H1 (cell line): ENCODE results near the gene DLL1. TPM values are rescaled to one million over a fixed set of nuclear protein-coding genes. Genes with fewer than 3 reads are reported as not detected.

Source experiments
- CTCF ChIA-PET: fragments of 300-600 bp; sonication (Branson Sonifier 250); formaldehyde crosslinking; loops from one replicate; lab custom pipeline; 2021; ENCODE audit not compliant: partially characterized antibody; lab: Charles Lee
- POLR2A ChIA-PET: fragments of 300-600 bp; sonication (Branson Sonifier 250); formaldehyde crosslinking; loops from one replicate; lab custom pipeline; 2021; ENCODE audit warnings: inconsistent platforms; ENCODE audit not compliant: partially characterized antibody; lab: Charles Lee
- DNase-seq, 2 experiments: peaks; one replicate each; pipeline versions ENCODE4 v3.0.0 to v3.0.0-alpha.2; 2010 to 2022; ENCODE audit warnings: low spot score in 2 of 2, low read depth in 1 of 2, mixed read lengths in 1 of 2
- FAIRE-seq: peaks from 2 replicates; lab custom pipeline; 2011; peaks lifted over from hg19 to GRCh38; lab: Jason Lieb, UNC
- H2AFZ ChIP-seq: 2 replicates; pipeline ENCODE4 v1.8.1; 2012; ENCODE audit warnings: low read length, inconsistent platforms
- H2AK5ac ChIP-seq: 2 replicates; pipeline ENCODE4 v1.6.1; 2013; ENCODE audit warnings: low read depth, low read length
- H2BK120ac ChIP-seq: replicated peaks from 2 replicates; pipeline ENCODE3; 2013; ENCODE audit warnings: low read depth, low read length, inconsistent platforms
- H2BK12ac ChIP-seq: 2 replicates; pipeline ENCODE4 v1.6.1; 2013; ENCODE audit warnings: low read depth, low read length
- H2BK15ac ChIP-seq: 2 replicates; pipeline ENCODE4 v1.6.1; 2013; ENCODE audit warnings: low read length
- H2BK20ac ChIP-seq: 2 replicates; pipeline ENCODE4 v1.6.1; 2013; ENCODE audit warnings: low read length
- H2BK5ac ChIP-seq: 2 replicates; pipeline ENCODE4 v1.6.1; 2013; ENCODE audit warnings: low read depth, low read length
- H3K14ac ChIP-seq: 2 replicates; pipeline ENCODE4 v1.6.1; 2013; ENCODE audit warnings: inconsistent platforms; ENCODE audit not compliant: insufficient read length
- H3K18ac ChIP-seq: 2 replicates; pipeline ENCODE4 v1.6.1; 2013; ENCODE audit warnings: low read length; ENCODE audit errors: extremely low read depth
- H3K23ac ChIP-seq: 2 replicates; pipeline ENCODE4 v1.6.1; 2013; ENCODE audit warnings: inconsistent platforms; ENCODE audit not compliant: insufficient read length
- H3K23me2 ChIP-seq: 2 replicates; pipeline ENCODE4 v1.6.1; 2013; ENCODE audit warnings: low read depth, low read length
- H3K27ac ChIP-seq: 2 replicates; pipeline ENCODE4 v1.6.1; 2011; ENCODE audit warnings: low read depth, low read length, inconsistent platforms
- H3K27me3 ChIP-seq, 4 experiments: replicated peaks in 1 of 4; 1 replicate in 1 of 4; 2 replicates in 3 of 4; pipeline versions ENCODE4 v1.6.1 to v1.8.1; 2011 to 2013; ENCODE audit warnings: low read length in 3 of 4, mild to moderate bottlenecking in 3 of 4, inconsistent platforms in 2 of 4, mixed read lengths in 2 of 4, moderate library complexity in 1 of 4; ENCODE audit not compliant: control insufficient read depth in 3 of 4, insufficient read depth in 3 of 4; ENCODE audit errors: extremely low read depth in 1 of 4
- H3K36me3 ChIP-seq, 4 experiments: 2 replicates each; pipeline versions ENCODE4 v1.6.1 to v1.8.1; 2011 to 2013; ENCODE audit warnings: mild to moderate bottlenecking in 4 of 4, low read length in 3 of 4, moderate library complexity in 2 of 4, control low read depth in 1 of 4, inconsistent platforms in 1 of 4; ENCODE audit not compliant: insufficient read depth in 4 of 4, control insufficient read depth in 2 of 4
- H3K4ac ChIP-seq: replicated peaks from 2 replicates; pipeline ENCODE3; 2013; ENCODE audit warnings: low read length, low read depth, mixed read lengths, inconsistent platforms; ENCODE audit not compliant: insufficient read length
- H3K4me1 ChIP-seq, 4 experiments: replicated peaks in 1 of 4; 1 replicate in 1 of 4; 2 replicates in 3 of 4; pipeline versions ENCODE4 v1.6.1 to v1.8.1; 2011 to 2013; ENCODE audit warnings: low read length in 3 of 4, inconsistent platforms in 2 of 4, mixed read lengths in 1 of 4; ENCODE audit not compliant: insufficient read depth in 4 of 4, control insufficient read depth in 3 of 4
- H3K4me2 ChIP-seq, 2 experiments: 2 replicates each; pipeline versions ENCODE4 v1.6.1 to v1.8.1; 2011 to 2013; ENCODE audit warnings: low read depth in 2 of 2, low read length in 2 of 2, control low read depth in 1 of 2, inconsistent platforms in 1 of 2, mild to moderate bottlenecking in 1 of 2; ENCODE audit not compliant: insufficient read depth in 1 of 2
- H3K4me3 ChIP-seq, 4 experiments: fragments of 200-600, 300-600 bp in 1 of 4; sonication (generic), shearing (Covaris generic), sonication (Bioruptor Twin) in 1 of 4; 2 replicates each; pipeline versions ENCODE4 v1.5.1 to v1.8.1; 2011 to 2016; ENCODE audit warnings: low read length in 4 of 4, low read depth in 3 of 4, control low read depth in 2 of 4, inconsistent platforms in 2 of 4, mild to moderate bottlenecking in 2 of 4, mixed read lengths in 1 of 4, moderate library complexity in 1 of 4; ENCODE audit not compliant: insufficient read depth in 2 of 4; ENCODE audit errors: extremely low read depth in 1 of 4
- H3K56ac ChIP-seq: replicated peaks from 2 replicates; pipeline ENCODE3; 2013; ENCODE audit warnings: low read depth, mild to moderate bottlenecking, mixed read lengths, low read length, inconsistent platforms; ENCODE audit not compliant: insufficient read length
- H3K79me1 ChIP-seq: 2 replicates; pipeline ENCODE4 v1.6.1; 2013; ENCODE audit warnings: low read depth, low read length, control low read depth
- H3K79me2 ChIP-seq, 2 experiments: 2 replicates each; pipeline versions ENCODE4 v1.6.1 to v1.8.1; 2012 to 2013; ENCODE audit warnings: low read length in 2 of 2, mild to moderate bottlenecking in 2 of 2, inconsistent platforms in 1 of 2; ENCODE audit not compliant: insufficient read depth in 2 of 2, control insufficient read depth in 1 of 2
- H3K9ac ChIP-seq, 4 experiments: replicated peaks in 1 of 4; 1 replicate in 1 of 4; 2 replicates in 3 of 4; pipeline versions ENCODE4 v1.6.1 to v1.8.1; 2011 to 2013; ENCODE audit warnings: low read depth in 3 of 4, low read length in 3 of 4, control low read depth in 2 of 4, mild to moderate bottlenecking in 2 of 4, moderate library complexity in 2 of 4, inconsistent platforms in 1 of 4; ENCODE audit errors: extremely low read depth in 1 of 4
- H3K9me3 ChIP-seq, 2 experiments: 2 replicates each; pipeline versions ENCODE4 v1.6.1 to v1.8.1; 2012 to 2013; ENCODE audit warnings: mild to moderate bottlenecking in 2 of 2, moderate library complexity in 2 of 2, control low read depth in 1 of 2, inconsistent platforms in 1 of 2, low read depth in 1 of 2, low read length in 1 of 2, mixed read lengths in 1 of 2; ENCODE audit not compliant: insufficient read depth in 2 of 2
- H4K20me1 ChIP-seq, 2 experiments: replicated peaks in 1 of 2; 2 replicates each; pipeline versions ENCODE3 to v1.8.1; 2011 to 2013; ENCODE audit warnings: inconsistent platforms in 2 of 2, low read length in 2 of 2, mild to moderate bottlenecking in 1 of 2; ENCODE audit not compliant: insufficient read depth in 2 of 2, control insufficient read depth in 1 of 2
- H4K5ac ChIP-seq: 2 replicates; pipeline ENCODE4 v1.6.1; 2013; ENCODE audit warnings: low read length, low read depth, mixed read lengths, inconsistent platforms; ENCODE audit not compliant: insufficient read length
- H4K8ac ChIP-seq: 2 replicates; pipeline ENCODE4 v1.8.0; 2013; ENCODE audit warnings: mild to moderate bottlenecking, moderate library complexity, low read length, inconsistent platforms; ENCODE audit not compliant: insufficient read depth; ENCODE audit errors: extremely low read depth
- H4K91ac ChIP-seq: replicated peaks from 2 replicates; pipeline ENCODE3; 2013; ENCODE audit warnings: low read length, mixed read lengths, inconsistent platforms; ENCODE audit not compliant: insufficient read length
- BRCA1 ChIP-seq: IDR thresholded peaks from 2 replicates; pipeline ENCODE4 v1.6.1; 2012; ENCODE audit warnings: low read depth, low read length, improper control_type of control experiment
- WGBS, 2 experiments: shearing (Covaris generic) in 1 of 2; methylation state at CpG; one replicate each; pipeline versions ENCODE4 v1.1.6 to v1.1.7; 2013 to 2015; ENCODE audit warnings: low lambda C conversion rate in 2 of 2, mixed read lengths in 2 of 2, inconsistent platforms in 1 of 2, low coverage in 1 of 2, missing lambda C conversion rate in 1 of 2; ENCODE audit not compliant: insufficient replicate concordance in 2 of 2, insufficient coverage in 1 of 2, insufficient read length in 1 of 2; ENCODE audit errors: extremely low coverage in 1 of 2, missing lambda C conversion rate in 1 of 2; 5-methylcytosine and 5-hydroxymethylcytosine counted together
- polyA plus RNA-seq, 7 experiments: library from polyadenylated mRNA; depleted of rRNA in 3 of 7; stranded (reverse) in 5 of 7; unstranded in 2 of 7; fragments of >200 nt in 5 of 7; fragments of 200-250 nt in 2 of 7; gene quantifications; 1 replicate in 5 of 7; 2 replicates in 1 of 7; 4 replicates in 1 of 7; pipeline versions ENCODE4 v1.2.1 to v1.2.3, GENCODE V29; 2011 to 2013; ENCODE audit warnings: missing spikeins in 2 of 7, mixed read lengths in 2 of 7
- total RNA-seq: library from RNA; stranded (reverse); fragmentation: NEBNext Ultra II Directional; extraction: Animal tissue kit (Norgen Biotek cat#: 25700); gene quantifications from 2 replicates; pipeline ENCODE4 v1.2.1, GENCODE V29; 2021

DLL1 gene
- total and polyA plus RNA-seq, 2 of the 8 experiments (the other 6 are each of a cell fraction or from before 2014, with no cell fraction given), result 1.7 to 3.8 TPM

DNA sequence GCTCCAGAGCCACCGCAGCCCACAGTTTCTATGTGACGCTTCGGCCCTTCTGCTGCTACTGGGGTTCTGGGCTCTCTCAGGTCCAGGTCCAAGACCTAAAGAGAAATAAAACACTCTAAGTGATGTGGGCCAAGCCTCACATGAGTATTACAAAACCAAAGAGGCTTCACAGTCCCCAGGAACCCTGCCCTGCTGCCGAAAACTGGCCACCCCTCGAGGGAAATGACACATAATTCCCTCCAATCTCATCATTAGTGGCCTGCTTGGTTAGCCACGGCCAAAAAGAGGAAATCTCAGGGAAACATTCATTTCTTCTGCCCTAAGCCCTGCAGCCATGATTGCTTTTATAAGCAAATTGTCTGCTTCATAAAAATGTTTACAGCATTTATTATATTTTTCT, 32.5 kb downstream of the DLL1 start:
- no peaks in the 10 kb centered on the region for H3K9me3 ChIP-seq
- no peak overlapping the region for H4K5ac ChIP-seq
- no peaks in the 10 kb centered on the region for H3K36me3 ChIP-seq
- H2AK5ac ChIP-seq, result no peak overlapping the region
- H3K4ac ChIP-seq, result no peak overlapping the region
- H2AFZ ChIP-seq, result no peak overlapping the region
- no peak overlapping the region for H3K23ac ChIP-seq
- H2BK15ac ChIP-seq, result no peak overlapping the region
- H4K20me1 ChIP-seq, result no peaks in the 10 kb centered on the region
- no peak overlapping the region for H4K8ac ChIP-seq
- H2BK5ac ChIP-seq, result no peak overlapping the region
- H3K27ac ChIP-seq, result no peak overlapping the region
- no peak overlapping the region for H3K9ac ChIP-seq
- no peaks in the 10 kb centered on the region for H3K79me2 ChIP-seq
- no peaks in the 10 kb centered on the region for H3K23me2 ChIP-seq
- no peaks in the 10 kb centered on the region for H3K27me3 ChIP-seq
- H3K79me1 ChIP-seq, result no peaks in the 10 kb centered on the region
- no peak overlapping the region for H4K91ac ChIP-seq
- POLR2A ChIA-PET, result interaction anchor here (1.1 kb wide), 1 partner anchor 13 kb away, joined by 3 read pairs; no protein-coding TSS in a partner anchor
- no peak overlapping the region for H2BK20ac ChIP-seq
- no peak for FAIRE-seq
- H3K56ac ChIP-seq, result no peak overlapping the region
- H3K14ac ChIP-seq, result no peak overlapping the region
- H3K4me3 ChIP-seq, result no peak overlapping the region
- H3K18ac ChIP-seq, result no peak overlapping the region
- H2BK120ac ChIP-seq, result no peak overlapping the region
- no peak for TF ChIP-seq BRCA1
- CTCF ChIA-PET, result interaction anchor here (0.9 kb wide), 1 partner anchor 9 kb away, joined by 3 read pairs; no protein-coding TSS in a partner anchor
- H3K4me1 ChIP-seq, result no peaks in the 10 kb centered on the region
- DNase-seq, result no peak
- WGBS, 2 experiments, result 92% methylated on average over 6 of the region's 6 CpGs; no CpG with 5 or more reads in 1 of the 2 experiments
- no peak overlapping the region for H3K4me2 ChIP-seq
- no peak overlapping the region for H2BK12ac ChIP-seq
